Measurements from ENCODE around the gene FOXL2NB. TPM values are rescaled to one million over a fixed set of nuclear protein-coding genes. Genes with fewer than 3 reads are reported as not detected.

Gene FOXL2NB
- total RNA-seq (not detected), polyA plus RNA-seq (not detected)
- long read RNA-seq, donor 1 = 0 reads
- long read RNA-seq, donor 2 = 0 reads
- long read RNA-seq, donor 3 = 0 reads
- long read RNA-seq, donor 4 = 0 reads
- long read RNA-seq, donor 5 = 0 reads

GRCh38 chr3:138946663-138947494 is at the start of gene FOXL2NB, which contains the start of gene FOXL2:
FOXL2NB (plus strand) TSS chr3:138947217; CDS start chr3:138947365, 148 bp downstream.
FOXL2 (minus strand) TSS chr3:138947137; CDS start chr3:138946722, 415 bp downstream.
- Histone ChIP-seq H3K9ac (ENCODE audit: insufficient read depth in 1 of 2, low read length in 2 of 2) (no peak within 1 kb of the TSS), H3K27ac (ENCODE audit: low read depth in 1 of 2, low read length in 1 of 2) (no peak within 1 kb of the TSS), H3K36me3 (ENCODE audit: control insufficient read depth in 4 of 4, insufficient read depth in 4 of 4, low read length in 4 of 4) (no peaks in the 10 kb centered on the region), H3K9me3 (ENCODE audit: control insufficient read depth in 4 of 4, insufficient read depth in 3 of 4, low read length in 3 of 4) (peaks cover 0 to 7% (median 0%) of the 10 kb centered on the region in 4 donors), H3K4me3 (peak within 1 kb of the TSS; percentile 17), H3K4me1 (ENCODE audit: control insufficient read depth in 5 of 5, insufficient read depth in 5 of 5, low read length in 5 of 5) (peaks cover 0 to 32% (median 13%) of the 10 kb centered on the region in 5 donors), H3K27me3 (ENCODE audit: control insufficient read depth in 3 of 3, insufficient read depth in 3 of 3, low read length in 2 of 3) (peaks cover 0 to 95% (median 82%) of the 10 kb centered on the region in 3 donors)
- peak; percentile 16 for ATAC-seq (ENCODE audit: insufficient read depth, low FRiP score)
- no peak for TF ChIP-seq CTCF (IDR thresholded peaks at IDR 0.05; ENCODE audit: control extremely low read depth, extremely low read depth)
- 1% methylated on average over 77 to 78 of the region's 78 CpGs for WGBS, 2 donors
- DNase-seq = peak; percentile 65 to 67 (median 67)

- no peak overlapping the region for H3K9ac ChIP-seq (ENCODE audit: insufficient read depth in 1 of 2, low read length in 2 of 2)
- no peaks in the 10 kb centered on the region for H3K36me3 ChIP-seq (ENCODE audit: control insufficient read depth in 4 of 4, insufficient read depth in 4 of 4, low read length in 4 of 4)
- peak in 2 of 3 donors; percentile 72 to 77 for DNase-seq
- WGBS, 2 donors = 35 to 54% methylated on average over 1 of the region's 1 CpG
- H3K4me3 ChIP-seq = no peak overlapping the region
- TF ChIP-seq CTCF (IDR thresholded peaks at IDR 0.05; ENCODE audit: control extremely low read depth, extremely low read depth) = no peak
- peaks cover 0 to 14% (median 0%) of the 10 kb centered on the region in 5 donors for H3K4me1 ChIP-seq (ENCODE audit: control insufficient read depth in 5 of 5, insufficient read depth in 5 of 5, low read length in 5 of 5)
- H3K27ac ChIP-seq (ENCODE audit: low read depth in 1 of 2, low read length in 1 of 2) = peak overlapping the region in 1 of 2 donors; percentile 55
- no peaks in the 10 kb centered on the region for H3K9me3 ChIP-seq (ENCODE audit: control insufficient read depth in 4 of 4, insufficient read depth in 3 of 4, low read length in 3 of 4)
- no peaks in the 10 kb centered on the region for H3K27me3 ChIP-seq (ENCODE audit: control insufficient read depth in 3 of 3, insufficient read depth in 3 of 3, low read length in 2 of 3)
- peak; percentile 27 for ATAC-seq (ENCODE audit: insufficient read depth, low FRiP score)
Measured at GRCh38 chr3:138898301-138898700, 48.7 kb upstream of the FOXL2NB start.

DNA sequence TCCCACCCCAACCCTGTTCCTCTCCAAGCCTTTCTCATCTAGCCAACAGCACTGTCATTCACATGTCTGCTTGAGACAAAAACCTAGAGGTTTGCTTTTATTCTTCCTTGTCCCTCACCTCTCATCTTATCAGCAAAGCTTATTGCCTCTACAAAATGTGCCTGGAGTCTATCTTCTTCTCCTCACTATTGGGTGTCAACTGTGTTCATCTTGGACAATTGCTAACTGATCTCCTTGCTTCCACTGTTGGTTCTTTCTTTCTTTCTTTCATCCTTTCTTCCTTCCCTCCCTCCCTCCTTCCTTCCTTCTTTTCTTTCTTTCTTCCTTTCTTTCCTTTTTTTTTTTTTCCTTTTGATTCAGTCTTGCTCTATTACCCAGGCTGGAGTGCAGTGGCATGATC is 48.3 kb upstream of the FOXL2NB start:
- TF ChIP-seq CTCF (IDR thresholded peaks at IDR 0.05; ENCODE audit: control extremely low read depth, extremely low read depth) = no peak
- H3K4me1 ChIP-seq (ENCODE audit: control insufficient read depth in 5 of 5, insufficient read depth in 5 of 5, low read length in 5 of 5) = peaks cover 0 to 14% (median 0%) of the 10 kb centered on the region in 5 donors

More for the DNA sequence above, 48.3 kb upstream of the FOXL2NB start:
- no peaks in the 10 kb centered on the region for H3K27me3 ChIP-seq (ENCODE audit: control insufficient read depth in 3 of 3, insufficient read depth in 3 of 3, low read length in 2 of 3)
- no peak for DNase-seq
- H3K36me3 ChIP-seq (ENCODE audit: control insufficient read depth in 4 of 4, insufficient read depth in 4 of 4, low read length in 4 of 4) = no peaks in the 10 kb centered on the region
- ATAC-seq (ENCODE audit: insufficient read depth, low FRiP score) = no peak
- no peak overlapping the region for H3K4me3 ChIP-seq
- peak overlapping the region in 1 of 2 donors; percentile 55 for H3K27ac ChIP-seq (ENCODE audit: low read depth in 1 of 2, low read length in 1 of 2)
- no peak overlapping the region for H3K9ac ChIP-seq (ENCODE audit: insufficient read depth in 1 of 2, low read length in 2 of 2)
- no peaks in the 10 kb centered on the region for H3K9me3 ChIP-seq (ENCODE audit: control insufficient read depth in 4 of 4, insufficient read depth in 3 of 4, low read length in 3 of 4)
